Measurements from ENCODE around the gene NCAPG2. TPM values are rescaled to one million over a fixed set of nuclear protein-coding genes. Genes with fewer than 3 reads are reported as not detected.
"Not testable (repeated sequence)": the region's sequence is repeated elsewhere in the genome, so short reads cannot be mapped to it uniquely, and the experiment has no call there.

Gene NCAPG2
- total RNA-seq, 2 experiments from 2014 or later = 145 to 149 TPM

GRCh38 chr7:158642149-158642548 lies 62.5 kb downstream of the NCAPG2 start:
- Mint-ChIP-seq H3K27me3 (no peaks in the 10 kb centered on the region), H3K36me3 (peaks cover 64% of the 10 kb centered on the region), H3K4me3 (no peak overlapping the region), H3K9me3 (no peaks in the 10 kb centered on the region), H3K27ac (no peak overlapping the region), H3K4me1 (ENCODE audit: low read depth) (no peaks in the 10 kb centered on the region)
- DNase-seq = no peak
- ChIA-PET POLR2A (no interaction called here), CTCF (interaction anchor here (1.3 kb wide), 1 partner anchor 335 kb away, joined by 5 read pairs; no protein-coding TSS in a partner anchor)
- intact Hi-C loops (cut with micrococcal nuclease) = no loop called here

- intact Hi-C loops (cut with micrococcal nuclease) = no loop called here
- Mint-ChIP-seq H3K36me3 (peaks cover 39% of the 10 kb centered on the region), H3K27me3 (no peaks in the 10 kb centered on the region), H3K9me3 (no peaks in the 10 kb centered on the region), H3K27ac (no peak overlapping the region), H3K4me3 (no peak overlapping the region), H3K4me1 (ENCODE audit: low read depth) (no peaks in the 10 kb centered on the region)
- CTCF ChIA-PET = interaction anchor here (1.4 kb wide), 1 partner anchor 9 kb away, joined by 3 read pairs; no protein-coding TSS in a partner anchor
- no peak for DNase-seq
- POLR2A ChIA-PET = no interaction called here
Observed at GRCh38 chr7:158638001-158638400, 66.6 kb downstream of the NCAPG2 start.

- POLR2A ChIA-PET = interaction anchor here (0.7 kb wide), 1 partner anchor 23 kb away, joined by 3 read pairs; no protein-coding TSS in a partner anchor
- CTCF ChIA-PET = interaction anchor here (1.1 to 1.4 kb wide), 2 partner anchors 14 kb away, joined by 3 to 5 read pairs; no protein-coding TSS in a partner anchor
- DNase-seq = no peak
- intact Hi-C loops (cut with micrococcal nuclease) = no loop called here
- no peak overlapping the region for H3K4me3 Mint-ChIP-seq
- no peaks in the 10 kb centered on the region for H3K4me1 Mint-ChIP-seq (ENCODE audit: low read depth)
- no peak overlapping the region for H3K27ac Mint-ChIP-seq
- H3K36me3 Mint-ChIP-seq = peaks cover 36% of the 10 kb centered on the region
- no peaks in the 10 kb centered on the region for H3K9me3 Mint-ChIP-seq
- no peaks in the 10 kb centered on the region for H3K27me3 Mint-ChIP-seq
Observed at GRCh38 chr7:158633055-158633956, 71.3 kb downstream of the NCAPG2 start.

GRCh38 chr7:158631574-158632195 lies 72.9 kb downstream of the NCAPG2 start:
- POLR2A ChIA-PET = no interaction called here
- DNase-seq = no peak
- H3K4me3 Mint-ChIP-seq = no peak overlapping the region
- intact Hi-C loops (cut with micrococcal nuclease) = no loop called here
- no peaks in the 10 kb centered on the region for H3K9me3 Mint-ChIP-seq
- H3K4me1 Mint-ChIP-seq (ENCODE audit: low read depth) = no peaks in the 10 kb centered on the region
- CTCF ChIA-PET = interaction anchor here (1.1 kb wide), 1 partner anchor 16 kb away, joined by 3 read pairs; no protein-coding TSS in a partner anchor
- no peaks in the 10 kb centered on the region for H3K27me3 Mint-ChIP-seq
- H3K36me3 Mint-ChIP-seq = peaks cover 32% of the 10 kb centered on the region
- H3K27ac Mint-ChIP-seq = no peak overlapping the region

- peaks cover 36% of the 10 kb centered on the region for H3K36me3 Mint-ChIP-seq
- H3K9me3 Mint-ChIP-seq; H3K4me1 Mint-ChIP-seq (ENCODE audit: low read depth); H3K4me3 Mint-ChIP-seq; DNase-seq; intact Hi-C loops (cut with micrococcal nuclease); H3K27ac Mint-ChIP-seq; POLR2A ChIA-PET; H3K27me3 Mint-ChIP-seq; CTCF ChIA-PET: not testable (repeated sequence)
Observed at GRCh38 chr7:158626289-158626688, 78.3 kb downstream of the NCAPG2 start.

GRCh38 chr7:158623241-158623640 lies 81.4 kb downstream of the NCAPG2 start:
- Mint-ChIP-seq H3K36me3 (peaks cover 22% of the 10 kb centered on the region), H3K4me1 (ENCODE audit: low read depth) (no peaks in the 10 kb centered on the region), H3K4me3 (no peak overlapping the region), H3K27ac (no peak overlapping the region), H3K27me3 (no peaks in the 10 kb centered on the region), H3K9me3 (no peaks in the 10 kb centered on the region)
- CTCF ChIA-PET = no interaction called here
- intact Hi-C loops (cut with micrococcal nuclease) = no loop called here
- POLR2A ChIA-PET = no interaction called here
- no peak for DNase-seq

- ChIA-PET CTCF (no interaction called here), POLR2A (no interaction called here)
- H3K4me3 Mint-ChIP-seq = no peak overlapping the region
- intact Hi-C loops (cut with micrococcal nuclease) = no loop called here
- H3K4me1 Mint-ChIP-seq (ENCODE audit: low read depth) = no peaks in the 10 kb centered on the region
- H3K27me3 Mint-ChIP-seq = no peaks in the 10 kb centered on the region
- H3K9me3 Mint-ChIP-seq = no peaks in the 10 kb centered on the region
- H3K36me3 Mint-ChIP-seq = peaks cover 18% of the 10 kb centered on the region
- no peak overlapping the region for H3K27ac Mint-ChIP-seq
- DNase-seq = no peak
Observed at GRCh38 chr7:158620839-158621441, 83.7 kb downstream of the NCAPG2 start.

GRCh38 chr7:158620418-158620817 lies 84.2 kb downstream of the NCAPG2 start:
- POLR2A ChIA-PET = no interaction called here
- intact Hi-C loops (cut with micrococcal nuclease) = no loop called here
- H3K36me3 Mint-ChIP-seq = peaks cover 19% of the 10 kb centered on the region
- H3K4me3 Mint-ChIP-seq = no peak overlapping the region
- no peaks in the 10 kb centered on the region for H3K4me1 Mint-ChIP-seq (ENCODE audit: low read depth)
- H3K27me3 Mint-ChIP-seq = no peaks in the 10 kb centered on the region
- H3K9me3 Mint-ChIP-seq = no peaks in the 10 kb centered on the region
- DNase-seq = no peak
- H3K27ac Mint-ChIP-seq = no peak overlapping the region
- CTCF ChIA-PET = no interaction called here

- ChIA-PET CTCF (no interaction called here), POLR2A (no interaction called here)
- no peak overlapping the region for H3K4me3 Mint-ChIP-seq
- no peaks in the 10 kb centered on the region for H3K4me1 Mint-ChIP-seq (ENCODE audit: low read depth)
- peaks cover 14% of the 10 kb centered on the region for H3K36me3 Mint-ChIP-seq
- H3K27me3 Mint-ChIP-seq = no peaks in the 10 kb centered on the region
- no peak for DNase-seq
- no peaks in the 10 kb centered on the region for H3K9me3 Mint-ChIP-seq
- no peak overlapping the region for H3K27ac Mint-ChIP-seq
- intact Hi-C loops (cut with micrococcal nuclease) = no loop called here
Observed at GRCh38 chr7:158618745-158619140, 85.9 kb downstream of the NCAPG2 start.

GRCh38 chr7:158617737-158618128 lies 86.9 kb downstream of the NCAPG2 start:
- CTCF ChIA-PET = no interaction called here
- no peak for DNase-seq
- H3K27ac Mint-ChIP-seq = no peak overlapping the region
- POLR2A ChIA-PET = no interaction called here
- H3K9me3 Mint-ChIP-seq = no peaks in the 10 kb centered on the region
- no peaks in the 10 kb centered on the region for H3K27me3 Mint-ChIP-seq
- peaks cover 10% of the 10 kb centered on the region for H3K4me1 Mint-ChIP-seq (ENCODE audit: low read depth)
- H3K4me3 Mint-ChIP-seq = no peak overlapping the region
- intact Hi-C loops (cut with micrococcal nuclease) = no loop called here
- H3K36me3 Mint-ChIP-seq = peaks cover 11% of the 10 kb centered on the region

- intact Hi-C loops (cut with micrococcal nuclease) = no loop called here
- H3K27ac Mint-ChIP-seq = no peak overlapping the region
Observed at GRCh38 chr7:158616050-158616449, 88.6 kb downstream of the NCAPG2 start.

GRCh38 chr7:158614700-158615099 lies 89.9 kb downstream of the NCAPG2 start:
- H3K36me3 Mint-ChIP-seq = peaks cover 17% of the 10 kb centered on the region
- DNase-seq = no peak
- H3K4me3 Mint-ChIP-seq = no peak overlapping the region
- no peaks in the 10 kb centered on the region for H3K9me3 Mint-ChIP-seq
- H3K27me3 Mint-ChIP-seq = no peaks in the 10 kb centered on the region
- H3K27ac Mint-ChIP-seq = no peak overlapping the region
- POLR2A ChIA-PET = no interaction called here
- CTCF ChIA-PET = interaction anchor here (0.5 to 1.3 kb wide), 2 partner anchors 83 to 363 kb away, joined by 3 read pairs; no protein-coding TSS in a partner anchor
- intact Hi-C loops (cut with micrococcal nuclease) = no loop called here
- H3K4me1 Mint-ChIP-seq (ENCODE audit: low read depth) = peaks cover 11% of the 10 kb centered on the region

More at GRCh38 chr7:158616050-158616449, 88.6 kb downstream of the NCAPG2 start:
- Mint-ChIP-seq H3K9me3 (no peaks in the 10 kb centered on the region), H3K4me1 (ENCODE audit: low read depth) (peaks cover 11% of the 10 kb centered on the region), H3K4me3 (no peak overlapping the region), H3K36me3 (peaks cover 17% of the 10 kb centered on the region), H3K27me3 (no peaks in the 10 kb centered on the region)
- CTCF ChIA-PET = no interaction called here
- DNase-seq = no peak
- POLR2A ChIA-PET = no interaction called here

Data from activated CD4-positive, alpha-beta memory T cell treated with anti-CD3 and anti-CD28 coated beads for 36 hours (primary cell).